ENCODE data around the gene SLC25A38. TPM values are rescaled to one million over a fixed set of nuclear protein-coding genes. Genes with fewer than 3 reads are reported as not detected.

SLC25A38 gene
- 35.5 and 37.5 TPM in 2 replicates for total RNA-seq

DNA sequence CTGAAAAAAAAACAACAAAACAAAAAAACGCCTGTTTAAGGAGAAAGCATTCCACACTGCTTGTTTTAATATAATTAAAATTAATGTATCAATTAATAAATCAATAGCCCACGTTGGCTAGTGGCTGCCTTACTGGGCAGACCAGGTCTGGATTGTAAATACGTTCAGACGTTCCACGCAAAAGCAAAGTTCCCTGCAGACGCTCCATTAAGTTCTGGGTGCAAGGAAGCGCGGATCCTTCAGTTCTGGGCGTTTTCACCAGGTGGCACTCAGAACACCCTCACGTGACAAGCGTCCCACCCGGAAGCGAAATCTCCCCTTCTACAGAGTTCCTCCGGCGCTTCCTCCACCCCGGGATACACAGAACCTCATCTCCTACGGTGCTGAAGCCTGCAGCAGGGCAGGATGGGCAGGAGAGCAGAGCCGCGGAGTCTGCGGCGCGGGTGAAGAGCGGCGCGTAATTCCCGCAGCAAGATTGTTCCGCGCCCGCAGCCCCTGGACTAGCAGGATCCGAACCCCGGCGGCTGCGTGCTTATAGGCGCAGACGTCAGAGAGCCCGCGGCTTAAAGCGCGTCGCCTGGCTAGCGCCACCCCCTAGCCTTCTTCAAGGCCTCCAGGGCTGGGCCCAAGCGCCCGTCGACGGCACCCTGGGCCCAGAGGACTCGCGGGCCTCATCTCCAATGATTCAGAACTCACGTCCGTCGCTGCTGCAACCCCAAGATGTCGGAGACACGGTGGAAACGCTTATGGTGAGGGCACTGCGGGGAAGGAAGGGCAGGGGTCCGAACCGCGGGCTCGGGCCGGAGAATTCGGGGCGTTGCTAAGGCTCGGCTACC, at the start of gene SLC25A38:
Gene SLC25A38, plus strand, starts transcription at position 326 of the 836 bp plus-strand sequence. Its CDS starts 355 bp downstream, at position 681.
- Mint-ChIP-seq H3K27me3 (ENCODE audit: low read depth) (no peaks in the 10 kb centered on the region), H3K4me3 (ENCODE audit: low read depth) (peak within 1 kb of the TSS; percentile 98), H3K36me3 (ENCODE audit: low read depth) (peaks cover 17% of the 10 kb centered on the region), H3K9me3 (no peaks in the 10 kb centered on the region), H3K27ac (peak within 1 kb of the TSS; percentile 99), H3K4me1 (ENCODE audit: low read depth) (peaks cover 34% of the 10 kb centered on the region)
- DNase-seq (ENCODE audit: low spot score) = peak; percentile 79
- intact Hi-C loops (cut with micrococcal nuclease) = loop anchor here (1.0 to 10.0 kb wide), 5 partner anchors 22 to 328 kb away; partner anchors contain the start of genes RPSA, SCN11A and WDR48

- Mint-ChIP-seq H3K9me3 (no peaks in the 10 kb centered on the region), H3K27me3 (ENCODE audit: low read depth) (no peaks in the 10 kb centered on the region), H3K4me3 (ENCODE audit: low read depth) (no peak overlapping the region), H3K36me3 (ENCODE audit: low read depth) (peaks cover 38% of the 10 kb centered on the region), H3K27ac (no peak overlapping the region), H3K4me1 (ENCODE audit: low read depth) (peaks cover 45% of the 10 kb centered on the region)
- intact Hi-C loops (cut with micrococcal nuclease) = no loop called here
- DNase-seq (ENCODE audit: low spot score) = no peak
Observed at GRCh38 chr3:39333607-39334006, 49.6 kb upstream of the SLC25A38 start.

DNA sequence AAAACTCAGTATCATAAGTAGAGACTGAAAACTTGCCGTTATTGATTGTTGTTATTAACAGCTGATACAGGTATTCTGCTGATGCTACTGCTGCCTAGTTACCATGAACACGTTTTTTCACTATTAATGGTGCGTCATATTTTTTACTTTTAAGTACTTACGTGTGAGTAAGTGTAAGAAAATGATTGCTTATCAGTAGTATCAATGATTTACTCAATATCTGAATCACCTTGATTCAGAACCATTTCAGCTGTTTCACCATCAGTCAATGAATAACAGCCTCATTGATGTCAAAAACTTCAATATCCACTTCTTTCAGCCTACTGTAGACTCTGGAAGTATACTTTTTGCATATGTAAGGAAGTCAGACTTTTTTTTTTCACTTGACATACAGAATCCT, 49.0 kb upstream of the SLC25A38 start:
- Mint-ChIP-seq H3K27me3 (ENCODE audit: low read depth) (no peaks in the 10 kb centered on the region), H3K9me3 (no peaks in the 10 kb centered on the region), H3K36me3 (ENCODE audit: low read depth) (peaks cover 44% of the 10 kb centered on the region), H3K4me1 (ENCODE audit: low read depth) (peaks cover 45% of the 10 kb centered on the region), H3K27ac (no peak overlapping the region), H3K4me3 (ENCODE audit: low read depth) (no peak overlapping the region)
- intact Hi-C loops (cut with micrococcal nuclease) = no loop called here
- no peak for DNase-seq (ENCODE audit: low spot score)

GRCh38 chr3:39338201-39338600, 45.0 kb upstream of the SLC25A38 start:
- H3K27ac Mint-ChIP-seq = no peak overlapping the region
- peaks cover 24% of the 10 kb centered on the region for H3K4me1 Mint-ChIP-seq (ENCODE audit: low read depth)
- no peak for DNase-seq (ENCODE audit: low spot score)
- intact Hi-C loops (cut with micrococcal nuclease) = no loop called here
- peaks cover 4% of the 10 kb centered on the region for H3K9me3 Mint-ChIP-seq
- no peak overlapping the region for H3K4me3 Mint-ChIP-seq (ENCODE audit: low read depth)
- peaks cover 42% of the 10 kb centered on the region for H3K36me3 Mint-ChIP-seq (ENCODE audit: low read depth)
- no peaks in the 10 kb centered on the region for H3K27me3 Mint-ChIP-seq (ENCODE audit: low read depth)

- DNase-seq (ENCODE audit: low spot score) = no peak
- Mint-ChIP-seq H3K36me3 (ENCODE audit: low read depth) (peaks cover 36% of the 10 kb centered on the region), H3K9me3 (peaks cover 4% of the 10 kb centered on the region), H3K4me1 (ENCODE audit: low read depth) (peaks cover 25% of the 10 kb centered on the region), H3K4me3 (ENCODE audit: low read depth) (no peak overlapping the region), H3K27me3 (ENCODE audit: low read depth) (no peaks in the 10 kb centered on the region), H3K27ac (no peak overlapping the region)
- intact Hi-C loops (cut with micrococcal nuclease) = no loop called here
Observed at GRCh38 chr3:39339086-39339485, 44.1 kb upstream of the SLC25A38 start.

GRCh38 chr3:39343076-39343717, 40.0 kb upstream of the SLC25A38 start:
- intact Hi-C loops (cut with micrococcal nuclease) = loop anchor here (1.0 kb wide), 1 partner anchor 15 kb away; no protein-coding TSS in a partner anchor
- Mint-ChIP-seq H3K4me1 (ENCODE audit: low read depth) (peaks cover 43% of the 10 kb centered on the region), H3K36me3 (ENCODE audit: low read depth) (peaks cover 15% of the 10 kb centered on the region), H3K9me3 (peaks cover 8% of the 10 kb centered on the region), H3K27me3 (ENCODE audit: low read depth) (no peaks in the 10 kb centered on the region), H3K27ac (peak overlapping the region; percentile 8), H3K4me3 (ENCODE audit: low read depth) (no peak overlapping the region)
- DNase-seq (ENCODE audit: low spot score) = no peak

DNA sequence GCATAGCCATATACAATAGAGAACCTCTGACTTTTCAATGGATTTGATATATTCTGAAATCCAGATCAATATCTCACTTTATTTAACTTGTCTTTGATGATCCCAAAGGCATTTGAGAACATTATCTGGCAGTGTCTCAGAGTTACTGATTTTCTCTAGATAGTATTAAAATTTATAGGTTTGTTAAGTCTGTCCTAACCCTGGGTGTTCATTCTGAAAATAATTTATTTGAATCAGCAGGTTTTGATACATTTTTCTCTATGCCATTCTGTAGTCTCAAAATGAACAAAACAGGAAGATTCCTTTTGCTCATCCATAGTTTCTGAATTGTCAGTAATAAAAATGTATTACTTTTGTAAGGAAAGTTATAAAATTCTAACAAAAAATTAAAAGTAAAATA, 39.4 kb upstream of the SLC25A38 start:
- intact Hi-C loops (cut with micrococcal nuclease) = loop anchor here (1.0 kb wide), 1 partner anchor 15 kb away; no protein-coding TSS in a partner anchor
- peak overlapping the region; percentile 8 for H3K27ac Mint-ChIP-seq
- H3K27me3 Mint-ChIP-seq (ENCODE audit: low read depth) = no peaks in the 10 kb centered on the region
- DNase-seq (ENCODE audit: low spot score) = no peak
- peaks cover 13% of the 10 kb centered on the region for H3K36me3 Mint-ChIP-seq (ENCODE audit: low read depth)
- peaks cover 44% of the 10 kb centered on the region for H3K4me1 Mint-ChIP-seq (ENCODE audit: low read depth)
- no peak overlapping the region for H3K4me3 Mint-ChIP-seq (ENCODE audit: low read depth)
- peaks cover 8% of the 10 kb centered on the region for H3K9me3 Mint-ChIP-seq

GRCh38 chr3:39344746-39345344, 38.3 kb upstream of the SLC25A38 start:
- peaks cover 7% of the 10 kb centered on the region for H3K36me3 Mint-ChIP-seq (ENCODE audit: low read depth)
- intact Hi-C loops (cut with micrococcal nuclease) = no loop called here
- H3K9me3 Mint-ChIP-seq = peaks cover 8% of the 10 kb centered on the region
- no peak for DNase-seq (ENCODE audit: low spot score)
- H3K27me3 Mint-ChIP-seq (ENCODE audit: low read depth) = no peaks in the 10 kb centered on the region
- no peak overlapping the region for H3K4me3 Mint-ChIP-seq (ENCODE audit: low read depth)
- peaks cover 50% of the 10 kb centered on the region for H3K4me1 Mint-ChIP-seq (ENCODE audit: low read depth)
- no peak overlapping the region for H3K27ac Mint-ChIP-seq

- H3K9me3 Mint-ChIP-seq = peaks cover 4% of the 10 kb centered on the region
- peak overlapping the region; percentile 26 for H3K4me3 Mint-ChIP-seq (ENCODE audit: low read depth)
- peaks cover 65% of the 10 kb centered on the region for H3K4me1 Mint-ChIP-seq (ENCODE audit: low read depth)
- peak overlapping the region; percentile 47 for H3K27ac Mint-ChIP-seq
- intact Hi-C loops (cut with micrococcal nuclease) = loop anchor here (1.0 kb wide), 1 partner anchor 14 kb away; no protein-coding TSS in a partner anchor
- H3K36me3 Mint-ChIP-seq (ENCODE audit: low read depth) = peaks cover 4% of the 10 kb centered on the region
- DNase-seq (ENCODE audit: low spot score) = no peak
- H3K27me3 Mint-ChIP-seq (ENCODE audit: low read depth) = no peaks in the 10 kb centered on the region
Observed at GRCh38 chr3:39346785-39347585, 36.2 kb upstream of the SLC25A38 start.

- intact Hi-C loops (cut with micrococcal nuclease) = no loop called here
- Mint-ChIP-seq H3K27ac (peak overlapping the region; percentile 47), H3K4me1 (ENCODE audit: low read depth) (peaks cover 67% of the 10 kb centered on the region), H3K9me3 (peaks cover 7% of the 10 kb centered on the region), H3K4me3 (ENCODE audit: low read depth) (no peak overlapping the region), H3K27me3 (ENCODE audit: low read depth) (no peaks in the 10 kb centered on the region), H3K36me3 (ENCODE audit: low read depth) (peaks cover 4% of the 10 kb centered on the region)
- no peak for DNase-seq (ENCODE audit: low spot score)
Observed at GRCh38 chr3:39347586-39347876, 35.6 kb upstream of the SLC25A38 start.

- H3K4me3 Mint-ChIP-seq (ENCODE audit: low read depth) = no peak overlapping the region
- H3K9me3 Mint-ChIP-seq = peaks cover 12% of the 10 kb centered on the region
- peaks cover 12% of the 10 kb centered on the region for H3K36me3 Mint-ChIP-seq (ENCODE audit: low read depth)
- DNase-seq (ENCODE audit: low spot score) = no peak
- intact Hi-C loops (cut with micrococcal nuclease) = no loop called here
- H3K27ac Mint-ChIP-seq = no peak overlapping the region
- no peaks in the 10 kb centered on the region for H3K27me3 Mint-ChIP-seq (ENCODE audit: low read depth)
- H3K4me1 Mint-ChIP-seq (ENCODE audit: low read depth) = peaks cover 62% of the 10 kb centered on the region
Observed at GRCh38 chr3:39349080-39349479, 34.1 kb upstream of the SLC25A38 start.

DNA sequence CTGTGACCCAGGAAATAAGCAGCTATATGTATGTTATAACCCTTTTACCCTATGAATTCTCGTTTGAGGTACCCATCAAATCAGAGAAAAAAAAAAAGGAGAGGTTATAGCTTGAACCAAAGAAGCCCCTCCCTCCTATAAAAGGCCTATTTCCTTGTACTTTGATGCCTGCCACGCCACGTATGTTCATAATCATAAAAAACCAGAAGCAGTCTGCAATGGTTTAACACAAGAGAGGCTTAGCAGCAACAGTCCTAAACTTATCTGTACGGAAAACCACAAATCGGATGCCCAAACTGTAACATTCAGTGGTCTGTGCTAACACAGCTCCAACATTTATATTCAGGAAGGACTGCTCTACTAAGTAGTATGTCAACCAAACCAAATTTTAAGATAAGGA, 32.5 kb upstream of the SLC25A38 start:
- Mint-ChIP-seq H3K27me3 (ENCODE audit: low read depth) (no peaks in the 10 kb centered on the region), H3K27ac (peak overlapping the region; percentile 53), H3K9me3 (peaks cover 9% of the 10 kb centered on the region)

More for the DNA sequence above, 32.5 kb upstream of the SLC25A38 start:
- DNase-seq (ENCODE audit: low spot score) = no peak
- H3K4me1 Mint-ChIP-seq (ENCODE audit: low read depth) = peaks cover 62% of the 10 kb centered on the region
- H3K36me3 Mint-ChIP-seq (ENCODE audit: low read depth) = peaks cover 14% of the 10 kb centered on the region
- intact Hi-C loops (cut with micrococcal nuclease) = no loop called here
- H3K4me3 Mint-ChIP-seq (ENCODE audit: low read depth) = no peak overlapping the region

Measured in activated T-helper 2 cell treated with anti-CD3 and anti-CD28 coated beads, Interferon-gamma antibody, Interleukin-2, Interleukin-4, amounts not matched to agents 10 μg/mL and 5 μg/mL and 100 μg/mL, durations not matched to agents 14 hours and 24 hours and 36 hours (primary cell).